Neural cell (in vitro differentiated cells): Measurements from ENCODE around the gene OSBPL8. TPM values are rescaled to one million over a fixed set of nuclear protein-coding genes. Genes with fewer than 3 reads are reported as not detected.

Source experiments
- H2AFZ ChIP-seq: fragments of 200-600, 300-800 bp; sonication (generic), shearing (Covaris generic); 2 replicates; pipeline ENCODE4 v1.6.0; 2014; ENCODE audit warnings: low read depth, mild to moderate bottlenecking, antibody characterized with exemption, low read length, moderate library complexity
- H3F3A ChIP-seq: fragments of 200-600 bp; shearing (Covaris generic); 2 replicates; pipeline ENCODE4 v1.6.1; 2016; ENCODE audit warnings: mild to moderate bottlenecking, moderate library complexity, mixed read lengths, antibody characterized with exemption, low read length; ENCODE audit not compliant: insufficient read depth, poor library complexity, severe bottlenecking
- H3K27ac ChIP-seq: fragments of 200-600, 300-800 bp; sonication (generic), shearing (Covaris generic); 2 replicates; pipeline ENCODE4 v1.5.1; 2014; ENCODE audit warnings: mild to moderate bottlenecking, low read length, moderate library complexity
- H3K27me3 ChIP-seq: fragments of 300-800, 200-600 bp; sonication (generic), shearing (Covaris generic); 2 replicates; pipeline ENCODE4 v1.6.0; 2014; ENCODE audit warnings: mild to moderate bottlenecking, low read depth, low read length, moderate library complexity; ENCODE audit not compliant: insufficient read depth
- H3K36me3 ChIP-seq: fragments of 300-800, 200-600 bp; sonication (generic), shearing (Covaris generic); 2 replicates; pipeline ENCODE4 v1.5.1; 2014; ENCODE audit warnings: mild to moderate bottlenecking, antibody characterized with exemption, low read length, moderate library complexity; ENCODE audit not compliant: insufficient read depth
- H3K4me2 ChIP-seq: fragments of 300-800, 200-600 bp; sonication (generic), shearing (Covaris generic); 2 replicates; pipeline ENCODE4 v1.6.0; 2014; ENCODE audit warnings: mild to moderate bottlenecking, low read length
- H3K4me3 ChIP-seq: fragments of 300-800, 200-600 bp; sonication (generic), shearing (Covaris generic); 2 replicates; pipeline ENCODE4 v1.5.1; 2014; ENCODE audit warnings: mild to moderate bottlenecking, low read length, moderate library complexity
- H3K79me2 ChIP-seq: fragments of 200-600 bp; shearing (Covaris generic); replicated peaks from 2 replicates; pipeline ENCODE4 v1.6.0; 2014; ENCODE audit warnings: mild to moderate bottlenecking, low read length, moderate library complexity; ENCODE audit not compliant: insufficient read depth
- H3K9ac ChIP-seq: fragments of 300-800, 200-600 bp; sonication (generic), shearing (Covaris generic); 2 replicates; pipeline ENCODE4 v1.6.1; 2016; ENCODE audit warnings: mild to moderate bottlenecking, low read length, mixed read lengths
- H3K9me2 ChIP-seq: fragments of 200-600 bp; shearing (Covaris generic); 2 replicates; pipeline ENCODE4 v1.6.1; 2016; ENCODE audit warnings: mild to moderate bottlenecking, low read length, mixed read lengths; ENCODE audit not compliant: insufficient read depth
- H3K9me3 ChIP-seq: fragments of 200-600, 300-800 bp; sonication (generic), shearing (Covaris generic); 2 replicates; pipeline ENCODE4 v1.6.1; 2016; ENCODE audit warnings: mild to moderate bottlenecking, mixed run types, low read length, moderate library complexity, mixed read lengths
- H4K20me1 ChIP-seq: fragments of 200-600 bp; shearing (Covaris generic); 2 replicates; pipeline ENCODE4 v1.6.1; 2016; ENCODE audit warnings: mild to moderate bottlenecking, mixed run types; ENCODE audit not compliant: insufficient read depth
- CTCF ChIP-seq: fragments of 450-650 bp; IDR thresholded peaks from 2 replicates; pipeline ENCODE4 v1.5.1; 2014; ENCODE audit warnings: antibody characterized with exemption, mild to moderate bottlenecking, moderate library complexity; ENCODE audit not compliant: poor library complexity, severe bottlenecking
- EP300 ChIP-seq: fragments of 450-650 bp; conservative IDR thresholded peaks from 2 replicates; pipeline ENCODE4 v1.6.1; 2014; ENCODE audit warnings: antibody characterized with exemption, mild to moderate bottlenecking, moderate library complexity; ENCODE audit not compliant: poor library complexity, severe bottlenecking
- EZH2 ChIP-seq: fragments of 200-600, 300-800 bp; shearing (Covaris generic), sonication (generic); IDR thresholded peaks from 2 replicates; pipeline ENCODE4 v1.6.1; 2014; ENCODE audit warnings: antibody characterized with exemption, low read length, borderline replicate concordance, mild to moderate bottlenecking; ENCODE audit not compliant: insufficient read depth, poor library complexity, severe bottlenecking
- MXI1 ChIP-seq: fragments of 450-650 bp; conservative IDR thresholded peaks from 2 replicates; pipeline ENCODE4 v1.6.1; 2014; ENCODE audit warnings: antibody characterized with exemption, mild to moderate bottlenecking; ENCODE audit not compliant: poor library complexity, severe bottlenecking
- POLR2AphosphoS5 ChIP-seq: IDR thresholded peaks from 2 replicates; pipeline ENCODE4 v1.6.1; 2012
- RAD21 ChIP-seq: fragments of 450-650 bp; conservative IDR thresholded peaks from 2 replicates; pipeline ENCODE4 v1.6.1; 2014; ENCODE audit warnings: antibody characterized with exemption, mild to moderate bottlenecking, moderate library complexity
- REST ChIP-seq: IDR thresholded peaks from 2 replicates; pipeline ENCODE4 v1.6.1; 2012; ENCODE audit warnings: borderline replicate concordance
- SMC3 ChIP-seq: fragments of 450-650 bp; conservative IDR thresholded peaks from 2 replicates; pipeline ENCODE4 v1.6.1; 2014; ENCODE audit warnings: antibody characterized with exemption, mild to moderate bottlenecking, moderate library complexity; ENCODE audit not compliant: poor library complexity
- TAF1 ChIP-seq: IDR thresholded peaks from 2 replicates; pipeline ENCODE4 v1.6.1; 2012; ENCODE audit warnings: low read depth
- polyA plus RNA-seq: library from polyadenylated mRNA; depleted of rRNA; stranded (reverse); fragments of >200 nt; gene quantifications from 2 replicates; pipeline ENCODE4 v1.2.3, GENCODE V29; 2014

Gene OSBPL8
- polyA plus RNA-seq, 1 donor from 2014 or later = 126 TPM

- no peaks in the 10 kb centered on the region for H3K9me3 ChIP-seq
- no peaks in the 10 kb centered on the region for H3K27me3 ChIP-seq
- H3K4me2 ChIP-seq = no peak overlapping the region
- H4K20me1 ChIP-seq = no peaks in the 10 kb centered on the region
- H2AFZ ChIP-seq = no peak overlapping the region
- H3K27ac ChIP-seq = no peak overlapping the region
- TF ChIP-seq POLR2AphosphoS5 = no peak
- TF ChIP-seq RAD21 = no peak
- TF ChIP-seq CTCF = no peak
- no peak for TF ChIP-seq EP300
- TF ChIP-seq TAF1 = no peak
- TF ChIP-seq REST = no peak
- no peak for TF ChIP-seq SMC3
- TF ChIP-seq EZH2 = no peak
- TF ChIP-seq MXI1 = no peak
- H3K9ac ChIP-seq = no peak overlapping the region
- no peaks in the 10 kb centered on the region for H3F3A ChIP-seq
- H3K36me3 ChIP-seq = no peaks in the 10 kb centered on the region
- no peaks in the 10 kb centered on the region for H3K9me2 ChIP-seq
- no peaks in the 10 kb centered on the region for H3K79me2 ChIP-seq
- H3K4me3 ChIP-seq = no peak overlapping the region
These were observed 98.8 kb downstream of the OSBPL8 start for GRCh38 chr12:76460807-76461206.

- no peaks in the 10 kb centered on the region for H3K36me3 ChIP-seq
- no peak overlapping the region for H3K9ac ChIP-seq
- H3K79me2 ChIP-seq = no peaks in the 10 kb centered on the region
- no peak overlapping the region for H3K27ac ChIP-seq
- no peak overlapping the region for H2AFZ ChIP-seq
- H3K4me3 ChIP-seq = no peak overlapping the region
- no peaks in the 10 kb centered on the region for H3K27me3 ChIP-seq
- no peaks in the 10 kb centered on the region for H4K20me1 ChIP-seq
- H3K9me3 ChIP-seq = no peaks in the 10 kb centered on the region
- TF ChIP-seq CTCF = no peak
- no peak for TF ChIP-seq REST
- TF ChIP-seq SMC3 = no peak
- H3K4me2 ChIP-seq = no peak overlapping the region
- no peaks in the 10 kb centered on the region for H3F3A ChIP-seq
- H3K9me2 ChIP-seq = no peaks in the 10 kb centered on the region
These were observed 101.8 kb downstream of the OSBPL8 start for GRCh38 chr12:76457818-76458217.
